Astrocyte of the cerebellum (primary cell): ENCODE measurements around the gene GRK6.

ENCODE experiments used
- DNase-seq: peaks from one replicate; pipeline ENCODE4 v3.0.0-alpha.2; 2011; ENCODE audit warnings: low read depth
- H3K4me3 ChIP-seq: 2 replicates; pipeline ENCODE4 v1.5.1; 2011; ENCODE audit warnings: mild to moderate bottlenecking, low read depth, low read length, moderate library complexity
- CTCF ChIP-seq: IDR thresholded peaks from 2 replicates; pipeline ENCODE4 v1.5.1; 2012; ENCODE audit warnings: low read length, low read depth, moderate library complexity, mild to moderate bottlenecking; ENCODE audit errors: missing control alignments
- in situ Hi-C: cut with HindIII; loops from 2 replicates; pipeline ENCODE4 v1.10.0; 2017; ENCODE audit warnings: low sequenced_read_pairs

The GRK6 gene

GRCh38 chr5:177383181-177383580 lies 43.3 kb upstream of the GRK6 start:
- in situ Hi-C loops, result no loop called here
- H3K4me3 ChIP-seq, result no peak overlapping the region
- DNase-seq, result no peak
- no peak for TF ChIP-seq CTCF

- TF ChIP-seq CTCF, result no peak
- in situ Hi-C loops, result no loop called here
- no peak for DNase-seq
- no peak within 1 kb of the TSS for H3K4me3 ChIP-seq
Observed at GRCh38 chr5:177384134-177384533, 42.3 kb upstream of the GRK6 start, which contains the start of gene SLC34A1. Gene SLC34A1, plus strand, starts transcription at chr5:177384434. Its CDS starts 1,308 bp downstream, at chr5:177385742.

GRCh38 chr5:177385720-177386119 lies 40.8 kb upstream of the GRK6 start:
- in situ Hi-C loops, result no loop called here
- no peak overlapping the region for H3K4me3 ChIP-seq
- TF ChIP-seq CTCF, result no peak
- DNase-seq, result no peak

DNA sequence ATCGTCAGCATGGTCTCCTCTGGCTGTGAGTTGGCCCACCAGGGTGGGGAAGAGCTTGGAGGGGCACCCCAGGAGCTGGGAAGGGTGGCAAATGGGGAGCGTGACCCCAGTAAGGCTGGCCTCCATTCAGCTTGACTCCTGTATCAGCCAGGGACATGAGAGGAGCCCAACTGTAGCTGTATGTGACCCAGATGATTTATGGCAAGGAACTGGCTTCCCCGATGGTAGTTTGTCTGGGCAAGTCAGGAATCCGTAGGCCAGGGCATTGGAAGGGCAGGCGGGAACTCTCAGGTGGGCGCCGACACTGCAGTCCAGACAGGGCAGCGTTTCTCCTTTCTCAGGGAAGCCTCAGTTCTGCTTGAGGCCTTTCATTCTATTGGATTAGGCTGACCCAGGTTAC lies 39.9 kb upstream of the GRK6 start:
- H3K4me3 ChIP-seq, result no peak overlapping the region
- DNase-seq, result no peak
- in situ Hi-C loops, result no loop called here
- no peak for TF ChIP-seq CTCF

DNA sequence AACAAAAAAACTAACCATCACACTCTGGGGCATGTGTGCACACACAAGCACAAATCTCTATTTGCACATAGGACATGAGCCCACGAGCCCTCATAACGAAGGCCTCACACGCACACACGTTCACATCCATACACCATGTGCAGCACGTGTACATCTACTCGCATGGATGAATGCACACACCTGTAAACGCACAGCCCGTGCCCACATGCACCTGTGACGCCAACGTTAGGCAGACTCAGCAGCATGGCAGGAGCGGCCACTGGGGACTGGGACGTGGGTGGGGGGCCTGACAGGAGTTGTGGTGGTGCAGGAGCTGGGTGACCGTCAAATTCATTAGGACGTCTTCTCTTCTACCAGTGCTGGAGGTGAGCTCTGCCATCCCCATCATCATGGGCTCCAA lies 39.1 kb upstream of the GRK6 start:
- no peak overlapping the region for H3K4me3 ChIP-seq
- in situ Hi-C loops, result no loop called here
- no peak for TF ChIP-seq CTCF
- DNase-seq, result no peak

- no peak for TF ChIP-seq CTCF
- H3K4me3 ChIP-seq, result no peak overlapping the region
- no peak for DNase-seq
- in situ Hi-C loops, result no loop called here
Observed at GRCh38 chr5:177388521-177389052, 37.9 kb upstream of the GRK6 start.
